ENCODE results near the gene RAB21. TPM values are rescaled to one million over a fixed set of nuclear protein-coding genes. Genes with fewer than 3 reads are reported as not detected.
A peak's percentile ranks its signal among the peaks of the same experiment; 100 is the strongest.

RAB21 gene
- total and polyA plus RNA-seq, 8 donors = 4.0 to 38.1 (median 21.6) TPM

- Histone ChIP-seq H3K27me3 (no peaks in the 10 kb centered on the region), H3K4me3 (no peak overlapping the region), H3K4me1 (peaks cover 9 to 16% (median 11%) of the 10 kb centered on the region in 3 donors), H3K9me3 (no peaks in the 10 kb centered on the region), H3K36me3 (no peaks in the 10 kb centered on the region), H3K27ac (no peak overlapping the region)
- ATAC-seq (peak; percentile 46 to 68 (median 59)), FAIRE-seq (no peak), DNase-seq (no peak)
- TF ChIP-seq, protein P1, sequence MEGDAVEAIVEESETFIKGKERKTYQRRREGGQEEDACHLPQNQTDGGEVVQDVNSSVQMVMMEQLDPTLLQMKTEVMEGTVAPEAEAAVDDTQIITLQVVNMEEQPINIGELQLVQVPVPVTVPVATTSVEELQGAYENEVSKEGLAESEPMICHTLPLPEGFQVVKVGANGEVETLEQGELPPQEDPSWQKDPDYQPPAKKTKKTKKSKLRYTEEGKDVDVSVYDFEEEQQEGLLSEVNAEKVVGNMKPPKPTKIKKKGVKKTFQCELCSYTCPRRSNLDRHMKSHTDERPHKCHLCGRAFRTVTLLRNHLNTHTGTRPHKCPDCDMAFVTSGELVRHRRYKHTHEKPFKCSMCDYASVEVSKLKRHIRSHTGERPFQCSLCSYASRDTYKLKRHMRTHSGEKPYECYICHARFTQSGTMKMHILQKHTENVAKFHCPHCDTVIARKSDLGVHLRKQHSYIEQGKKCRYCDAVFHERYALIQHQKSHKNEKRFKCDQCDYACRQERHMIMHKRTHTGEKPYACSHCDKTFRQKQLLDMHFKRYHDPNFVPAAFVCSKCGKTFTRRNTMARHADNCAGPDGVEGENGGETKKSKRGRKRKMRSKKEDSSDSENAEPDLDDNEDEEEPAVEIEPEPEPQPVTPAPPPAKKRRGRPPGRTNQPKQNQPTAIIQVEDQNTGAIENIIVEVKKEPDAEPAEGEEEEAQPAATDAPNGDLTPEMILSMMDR (IDR thresholded peaks at IDR 0.05) = no peak
- intact Hi-C loops (cut with DNase I) = no loop called here
- WGBS, 2 donors = 29 to 33% methylated on average over 2 of the region's 2 CpGs
Measured at GRCh38 chr12:71766202-71766601, 11.5 kb downstream of the RAB21 start.

GRCh38 chr12:71767183-71767582 is 12.5 kb downstream of the RAB21 start:
- TF ChIP-seq, protein P1 (IDR thresholded peaks at IDR 0.05) = no peak
- intact Hi-C loops (cut with DNase I) = no loop called here
- H3K4me3 ChIP-seq = no peak overlapping the region
- H3K36me3 ChIP-seq = peaks cover 0 to 5% (median 0%) of the 10 kb centered on the region in 3 donors
- no peaks in the 10 kb centered on the region for H3K27me3 ChIP-seq
- WGBS, 2 donors = 93 to 95% methylated on average over 5 of the region's 5 CpGs
- no peak for FAIRE-seq
- peaks cover 9 to 16% (median 11%) of the 10 kb centered on the region in 3 donors for H3K4me1 ChIP-seq
- no peak for ATAC-seq
- H3K9me3 ChIP-seq = no peaks in the 10 kb centered on the region
- no peak overlapping the region for H3K27ac ChIP-seq
- DNase-seq = no peak

GRCh38 chr12:71768900-71769299 is 14.2 kb downstream of the RAB21 start:
- Histone ChIP-seq H3K27ac (no peak overlapping the region), H3K36me3 (peaks cover 0 to 5% (median 0%) of the 10 kb centered on the region in 3 donors), H3K4me1 (peaks cover 9 to 16% (median 11%) of the 10 kb centered on the region in 3 donors), H3K4me3 (no peak overlapping the region), H3K9me3 (no peaks in the 10 kb centered on the region), H3K27me3 (no peaks in the 10 kb centered on the region)
- no peak for FAIRE-seq
- 51 to 63% methylated on average over 2 of the region's 2 CpGs for WGBS, 2 donors
- no peak for ATAC-seq
- intact Hi-C loops (cut with DNase I) = no loop called here
- DNase-seq = no peak
- TF ChIP-seq, protein P1 (IDR thresholded peaks at IDR 0.05) = no peak

DNA sequence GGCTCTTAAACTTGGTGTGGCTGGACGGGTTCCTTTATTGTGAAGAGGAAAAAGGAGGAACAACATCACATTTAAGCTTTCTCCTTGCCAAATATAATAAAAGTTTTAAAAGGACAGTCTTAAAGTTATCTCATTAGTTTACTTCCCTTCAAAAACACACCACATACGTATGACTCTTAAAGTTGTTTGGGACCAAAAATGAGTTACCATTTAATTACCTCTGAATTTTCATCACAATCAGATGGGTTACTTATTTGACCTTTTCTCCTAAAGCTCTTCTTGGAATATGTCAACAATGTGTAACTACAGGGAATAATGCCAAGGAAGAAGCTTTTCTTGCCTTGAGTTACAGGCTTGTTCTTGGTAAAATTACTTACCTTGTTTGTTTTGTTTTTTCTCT is 16.4 kb downstream of the RAB21 start:
- FAIRE-seq (no peak), DNase-seq (no peak), ATAC-seq (no peak)
- Histone ChIP-seq H3K27ac (no peak overlapping the region), H3K4me1 (peaks cover 8 to 13% (median 8%) of the 10 kb centered on the region in 3 donors), H3K27me3 (no peaks in the 10 kb centered on the region), H3K9me3 (no peaks in the 10 kb centered on the region), H3K4me3 (no peak overlapping the region), H3K36me3 (peaks cover 0 to 5% (median 0%) of the 10 kb centered on the region in 3 donors)
- intact Hi-C loops (cut with DNase I) = no loop called here
- WGBS, 2 donors = 55 to 82% methylated on average over 2 of the region's 2 CpGs
- TF ChIP-seq, protein P1 (IDR thresholded peaks at IDR 0.05) = no peak

DNA sequence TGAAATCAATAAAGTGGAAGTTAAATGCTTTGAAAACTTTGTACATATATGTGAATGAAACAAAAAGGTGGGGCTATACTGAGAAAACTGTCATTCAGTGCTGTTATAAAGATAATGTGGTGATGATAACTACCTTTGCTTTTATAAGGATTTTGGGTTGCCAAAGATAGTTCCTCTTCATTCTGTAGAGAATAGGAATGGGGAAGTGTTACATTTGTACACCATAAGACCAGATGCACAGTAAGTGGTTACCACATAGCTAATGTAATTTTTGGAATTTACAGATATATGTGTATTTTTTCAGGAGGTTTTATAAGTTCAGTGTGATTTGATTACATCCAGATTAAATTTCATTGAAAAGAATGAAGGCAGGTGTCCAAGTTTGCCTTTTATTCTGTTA is 18.1 kb downstream of the RAB21 start:
- FAIRE-seq (no peak), DNase-seq (no peak), ATAC-seq (no peak)
- Histone ChIP-seq H3K27ac (no peak overlapping the region), H3K36me3 (peaks cover 0 to 5% (median 0%) of the 10 kb centered on the region in 3 donors), H3K27me3 (no peaks in the 10 kb centered on the region), H3K4me3 (no peak overlapping the region), H3K4me1 (peaks cover 0 to 5% (median 3%) of the 10 kb centered on the region in 3 donors), H3K9me3 (no peaks in the 10 kb centered on the region)
- intact Hi-C loops (cut with DNase I) = no loop called here
- TF ChIP-seq, protein P1 (IDR thresholded peaks at IDR 0.05) = no peak
